HepG2 (cell line): ENCODE measurements around the gene AAMP. TPM values are rescaled to one million over a fixed set of nuclear protein-coding genes. Genes with fewer than 3 reads are reported as not detected.
A peak's percentile ranks its signal among the peaks of the same experiment; 100 is the strongest.

Experiments
- AHDC1 ChIP-seq: sonication (generic); formaldehyde crosslinking; IDR thresholded peaks from 2 replicates; pipeline ENCODE4 v1.5.1; 2020; ENCODE audit warnings: mild to moderate bottlenecking, missing genetic modification reagents, borderline replicate concordance
- BHLHE40 ChIP-seq: IDR thresholded peaks from 2 replicates; pipeline ENCODE4 v1.6.1; 2011; ENCODE audit warnings: low read length, improper control_type of control experiment
- CREBL2 ChIP-seq: sonication (generic); formaldehyde crosslinking; IDR thresholded peaks from 2 replicates; pipeline ENCODE4 v1.8.1; 2023; ENCODE audit warnings: missing genetic modification reagents, mild to moderate bottlenecking, borderline replicate concordance
- DDIT3 ChIP-seq: sonication (generic); formaldehyde crosslinking; IDR thresholded peaks from 2 replicates; pipeline ENCODE4 v1.4.0; 2020; ENCODE audit warnings: mild to moderate bottlenecking, missing genetic modification reagents
- DNMT1 ChIP-seq: sonication (generic); formaldehyde crosslinking; IDR thresholded peaks from 2 replicates; pipeline ENCODE4 v1.5.1; 2020; ENCODE audit warnings: mild to moderate bottlenecking, missing genetic modification reagents
- DPF2 ChIP-seq: sonication (generic); formaldehyde crosslinking; IDR thresholded peaks from 2 replicates; pipeline ENCODE4 v1.4.0; 2020; ENCODE audit warnings: mild to moderate bottlenecking, low read depth, missing genetic modification reagents, borderline replicate concordance
- FOXK1 ChIP-seq: sonication (generic); formaldehyde crosslinking; IDR thresholded peaks from 2 replicates; pipeline ENCODE4 v1.4.0; 2020; ENCODE audit warnings: low read depth, missing genetic modification reagents, borderline replicate concordance
- FOXP4 ChIP-seq: sonication (generic); formaldehyde crosslinking; IDR thresholded peaks from 2 replicates; pipeline ENCODE4 v1.4.0; 2020; ENCODE audit warnings: missing genetic modification reagents
- NFE2L1 ChIP-seq: sonication (generic); formaldehyde crosslinking; IDR thresholded peaks from 2 replicates; pipeline ENCODE4 v1.4.0; 2020; ENCODE audit warnings: missing genetic modification reagents, mild to moderate bottlenecking, borderline replicate concordance
- ZBED4 ChIP-seq: sonication (generic); formaldehyde crosslinking; IDR thresholded peaks from 2 replicates; pipeline ENCODE4 v1.4.0; 2020; ENCODE audit warnings: missing genetic modification reagents, borderline replicate concordance
- ZFP36L2 ChIP-seq: sonication (generic); formaldehyde crosslinking; IDR thresholded peaks from 2 replicates; pipeline ENCODE4 v1.4.0; 2020; ENCODE audit warnings: missing genetic modification reagents
- ZFY ChIP-seq: sonication (generic); formaldehyde crosslinking; IDR thresholded peaks from 2 replicates; pipeline ENCODE4 v1.4.0; 2020; ENCODE audit warnings: missing genetic modification reagents
- ZNF329 ChIP-seq: sonication (generic); formaldehyde crosslinking; IDR thresholded peaks from 2 replicates; pipeline ENCODE4 v1.9.0; 2021; ENCODE audit warnings: low read depth, mild to moderate bottlenecking, missing genetic modification reagents
- ZNF446 ChIP-seq: sonication (generic); formaldehyde crosslinking; IDR thresholded peaks from 2 replicates; pipeline ENCODE4 v1.5.0; 2020; ENCODE audit warnings: mild to moderate bottlenecking, missing genetic modification reagents
- ZNF614 ChIP-seq: IDR thresholded peaks from 2 replicates; pipeline ENCODE4 v1.6.1; 2018; ENCODE audit warnings: missing biosample characterization, missing genetic modification reagents, inconsistent platforms, borderline replicate concordance
- ZNF766 ChIP-seq: sonication (generic); formaldehyde crosslinking; IDR thresholded peaks from 2 replicates; pipeline ENCODE4 v1.5.0; 2020; ENCODE audit warnings: missing genetic modification reagents, borderline replicate concordance
- ZSCAN20 ChIP-seq: sonication (generic); formaldehyde crosslinking; IDR thresholded peaks from 2 replicates; pipeline ENCODE4 v1.4.0; 2020; ENCODE audit warnings: missing genetic modification reagents, mild to moderate bottlenecking, borderline replicate concordance
- polyA plus RNA-seq, 8 experiments: library from polyadenylated mRNA; depleted of rRNA in 3 of 8; stranded (reverse) in 7 of 8; unstranded in 1 of 8; fragments of >200 nt; fragmentation: Illumina TruSeq in 4 of 8; extraction: Trizol in 4 of 8; gene quantifications; 2 replicates each; pipeline versions ENCODE4 v1.2.1 to v1.2.3, GENCODE V29; 2011 to 2016; ENCODE audit warnings: low read depth in 4 of 8, missing spikeins in 1 of 8, mixed read lengths in 1 of 8; ENCODE audit not compliant: insufficient read depth in 1 of 8
- total RNA-seq, 5 experiments: library from RNA; depleted of rRNA; stranded (reverse); fragments of >200 nt; fragmentation: Illumina TruSeq; extraction: Trizol; gene quantifications; 2 replicates each; pipeline ENCODE4 v1.2.3, GENCODE V29; 2016; ENCODE audit warnings: low read depth in 1 of 5

Gene AAMP
- total and polyA plus RNA-seq, 2 of the 13 experiments (the other 11 are each of a cell fraction or from before 2014, with no cell fraction given): 110 to 186 TPM

GRCh38 chr2:218284106-218284811, 14.3 kb upstream of the AAMP start (continued):
- no peak for TF ChIP-seq ZSCAN20 (CRISPR knock-in tag)
- no peak for TF ChIP-seq ZNF329 (CRISPR knock-in tag)
- no peak; the same call in 1 of the 2 replicates for TF ChIP-seq DPF2
- TF ChIP-seq DNMT1 (CRISPR knock-in tag): 0 out of 2 replicates have a peak, but pooled peaks have one; percentile 67
- no peak for TF ChIP-seq NFE2L1
- no peak for TF ChIP-seq CREBL2 (CRISPR knock-in tag)
- TF ChIP-seq BHLHE40: no peak
- no peak for TF ChIP-seq DDIT3
- TF ChIP-seq FOXK1 (CRISPR knock-in tag): no peak
- no peak for TF ChIP-seq ZFP36L2
- TF ChIP-seq FOXP4 (CRISPR knock-in tag): no peak
- TF ChIP-seq ZNF766: no peak
- TF ChIP-seq ZFY (CRISPR knock-in tag): peak; percentile 38; the same call in 1 of the 2 replicates
- TF ChIP-seq ZBED4 (CRISPR knock-in tag): no peak
- no peak for TF ChIP-seq ZNF614 (CRISPR knock-in tag)
- no peak for TF ChIP-seq ZNF446
- TF ChIP-seq AHDC1: no peak
